Stimulated activated CD4-positive, alpha-beta T cell treated with anti-CD3 and anti-CD28 coated beads, Interleukin-15, amount 100 ng/mL, for 24 hours (primary cell): ENCODE measurements around the gene ATAD3B.
A peak's percentile ranks its signal among the peaks of the same experiment; 100 is the strongest.
"Not testable (repeated sequence)": the region's sequence is repeated elsewhere in the genome, so short reads cannot be mapped to it uniquely, and the experiment has no call there.

Experiments used
- DNase-seq: peaks from one replicate; pipeline ENCODE4 v3.0.0-alpha.2; 2020

ATAD3B gene

GRCh38 chr1:1516923-1517322, 45.4 kb downstream of the ATAD3B start:
- not testable (repeated sequence) for DNase-seq

- DNase-seq, result no peak
These were observed 46.5 kb downstream of the ATAD3B start for GRCh38 chr1:1517973-1518620.

- DNase-seq, result not testable (repeated sequence)
These were observed 47.0 kb downstream of the ATAD3B start for GRCh38 chr1:1518621-1519007.

GRCh38 chr1:1519805-1520505, 48.4 kb downstream of the ATAD3B start:
- DNase-seq, result not testable (repeated sequence)

GRCh38 chr1:1521331-1521730, 49.8 kb downstream of the ATAD3B start:
- DNase-seq, result no peak

GRCh38 chr1:1522536-1522935, 51.0 kb downstream of the ATAD3B start:
- DNase-seq, result not testable (repeated sequence)

- DNase-seq, result not testable (repeated sequence)
These were observed 51.7 kb downstream of the ATAD3B start for GRCh38 chr1:1523226-1523625.

- DNase-seq, result not testable (repeated sequence)
These were observed 52.1 kb downstream of the ATAD3B start for GRCh38 chr1:1523651-1524050.

DNA sequence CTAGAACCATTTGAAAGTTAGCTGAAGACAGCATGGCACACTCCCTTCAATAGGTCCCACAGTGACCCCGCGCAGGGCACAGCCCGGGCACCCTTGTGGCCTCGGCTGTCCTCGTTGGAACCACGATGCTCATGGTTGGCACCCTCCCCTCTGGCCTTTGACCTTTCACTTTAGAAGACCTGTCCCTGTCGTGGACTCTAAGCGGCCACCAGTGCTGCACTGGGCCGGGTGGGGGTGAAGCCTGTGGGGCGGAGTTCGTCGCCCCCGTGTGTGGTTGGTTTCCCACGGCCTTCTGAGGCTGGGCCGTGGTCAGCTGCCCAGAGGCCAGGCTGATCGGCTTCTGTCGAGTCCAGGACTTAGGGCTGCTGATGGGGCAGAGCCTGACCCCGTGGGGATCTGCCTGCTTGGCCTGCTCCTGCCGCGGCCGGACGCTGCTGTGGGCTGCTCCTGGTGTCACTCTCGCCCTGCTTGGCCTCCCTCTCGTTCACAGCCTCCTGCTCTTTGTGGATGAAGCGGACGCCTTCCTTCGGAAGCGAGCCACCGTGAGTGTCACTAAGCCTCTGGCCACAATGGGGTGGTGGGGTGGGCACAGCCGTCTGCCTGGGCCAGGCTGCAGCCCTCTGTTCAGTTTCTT, 53.3 kb downstream of the ATAD3B start:
- DNase-seq, result not testable (repeated sequence)

GRCh38 chr1:1526476-1526875, 54.9 kb downstream of the ATAD3B start:
- DNase-seq, result not testable (repeated sequence)

- DNase-seq, result no peak
These were observed 55.7 kb downstream of the ATAD3B start for GRCh38 chr1:1527092-1527816.

DNA sequence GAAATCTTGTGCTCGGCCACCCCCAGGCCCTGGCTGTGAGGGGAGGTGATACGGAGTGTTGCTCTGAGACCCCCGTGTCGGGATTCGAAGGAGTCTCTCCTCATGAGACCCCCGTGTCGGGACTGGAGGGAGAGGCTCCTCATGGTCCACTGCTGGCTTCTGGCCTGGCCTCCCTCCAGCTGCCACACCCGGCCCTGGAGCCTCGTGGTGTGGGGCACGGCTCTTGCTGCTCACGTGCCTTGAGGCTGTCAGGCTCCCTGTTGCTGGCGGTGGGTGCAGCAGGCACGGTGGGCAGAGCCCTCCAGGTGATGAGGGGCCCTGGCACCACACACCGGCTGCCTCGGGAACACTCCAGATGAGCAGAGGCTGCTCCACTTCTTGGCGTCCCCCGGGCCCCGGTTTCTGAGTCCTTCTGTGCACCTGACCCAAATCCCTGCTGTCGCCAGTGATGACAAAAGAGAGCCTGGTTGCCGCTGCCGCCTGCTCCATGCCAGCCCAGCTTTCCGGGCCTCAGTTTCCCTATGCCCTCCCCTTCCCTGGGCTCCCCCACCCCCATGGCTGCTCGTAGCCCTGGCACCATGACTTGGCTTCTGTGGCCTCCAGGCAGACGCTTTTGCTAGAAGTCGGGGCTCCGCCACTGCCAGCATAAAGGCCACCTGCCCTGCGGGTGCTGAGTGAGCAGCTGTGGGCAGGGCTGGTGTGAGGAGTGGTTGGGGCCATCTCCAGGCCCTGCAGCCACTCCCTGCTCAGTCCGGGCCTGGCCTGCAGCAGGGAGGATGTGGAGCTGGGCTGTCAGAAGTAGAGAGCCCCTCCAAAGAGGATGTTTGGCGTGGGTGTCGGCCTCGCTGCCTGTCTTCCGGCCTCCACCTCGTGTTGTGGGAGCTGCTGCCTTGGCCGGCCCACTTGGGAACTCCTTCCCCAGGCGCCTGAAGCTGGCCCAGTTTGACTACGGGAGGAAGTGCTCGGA, 57.0 kb downstream of the ATAD3B start:
- no peak for DNase-seq

- no peak for DNase-seq
These were observed 57.8 kb downstream of the ATAD3B start for GRCh38 chr1:1529321-1529720.

- DNase-seq, result no peak
These were observed 58.4 kb downstream of the ATAD3B start for GRCh38 chr1:1529936-1530335.

DNA sequence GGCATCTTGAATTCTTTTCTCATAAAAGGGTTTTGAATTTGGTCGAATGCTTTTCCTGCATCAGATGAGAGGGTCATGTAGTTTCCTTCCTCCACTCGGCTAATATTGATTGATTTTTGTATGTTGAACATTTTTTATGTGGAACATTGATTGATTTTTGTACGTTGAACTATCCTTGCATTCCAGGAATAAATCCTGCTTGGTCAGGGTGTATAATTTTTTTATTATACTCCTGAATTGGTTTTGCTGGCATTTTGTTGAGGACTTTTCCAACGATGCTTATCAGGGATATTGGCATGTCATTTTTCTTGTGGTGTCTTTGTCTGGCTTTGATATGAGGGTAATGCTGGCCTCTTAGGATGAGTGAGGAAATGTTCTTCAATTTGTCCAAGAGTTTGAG, 60.4 kb downstream of the ATAD3B start:
- no peak for DNase-seq

- DNase-seq, result not testable (repeated sequence)
These were observed 61.8 kb downstream of the ATAD3B start for GRCh38 chr1:1533176-1533893.

DNA sequence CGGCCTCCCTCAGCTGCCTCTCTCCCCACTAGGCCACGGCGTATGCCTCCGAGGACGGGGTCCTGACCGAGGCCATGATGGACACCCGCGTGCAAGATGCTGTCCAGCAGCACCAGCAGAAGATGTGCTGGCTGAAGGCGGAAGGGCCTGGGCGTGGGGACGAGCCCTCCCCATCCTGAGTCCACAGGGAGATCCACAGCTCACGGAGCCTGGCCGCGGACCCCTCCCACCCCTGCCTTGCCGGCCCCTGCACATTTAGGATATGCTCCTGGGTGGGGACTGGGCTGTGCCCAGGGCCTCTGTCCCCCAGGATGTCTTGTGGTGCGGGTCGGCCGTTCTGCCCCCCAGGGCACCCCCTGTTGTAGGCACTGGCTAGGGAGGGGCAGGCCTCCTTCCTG, 62.3 kb downstream of the ATAD3B start:
- not testable (repeated sequence) for DNase-seq

DNA sequence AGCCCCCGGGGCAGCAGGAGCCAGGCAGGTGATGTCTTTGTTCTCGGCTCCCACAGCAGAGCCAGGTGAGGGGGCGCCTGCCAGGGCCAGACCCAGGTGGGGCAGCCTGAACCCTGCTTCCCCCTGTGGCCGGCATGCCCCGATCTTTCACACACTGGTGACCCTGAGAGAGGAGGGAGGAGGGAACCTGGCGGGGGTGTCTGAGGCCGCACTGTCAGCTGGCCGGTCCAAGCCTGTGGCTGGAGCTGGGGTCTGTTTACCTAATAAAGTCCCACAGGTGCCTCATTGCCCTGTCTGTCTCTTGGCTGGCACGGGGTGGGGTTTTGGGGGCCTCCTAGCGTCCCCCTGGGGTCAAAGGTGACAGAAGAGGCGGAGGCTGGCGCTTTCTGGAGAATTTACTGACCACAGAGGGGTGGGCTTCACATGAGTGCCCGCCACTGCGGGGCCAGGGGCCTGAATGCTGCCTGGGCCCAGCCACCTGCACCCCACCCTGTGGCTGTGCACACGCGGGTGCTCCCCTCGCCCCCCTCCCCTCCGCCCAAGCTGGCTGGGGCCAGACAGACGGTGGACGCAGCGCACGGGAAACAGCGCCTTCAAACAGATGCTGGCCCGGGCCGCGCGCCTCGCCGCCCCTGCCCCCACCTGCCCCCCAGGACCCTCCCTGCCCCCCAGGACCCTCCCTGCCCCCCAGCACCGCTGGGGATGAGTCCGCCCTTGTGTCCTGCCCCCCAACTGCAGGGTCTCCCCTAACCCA, 63.0 kb downstream of the ATAD3B start:
- no peak for DNase-seq

DNA sequence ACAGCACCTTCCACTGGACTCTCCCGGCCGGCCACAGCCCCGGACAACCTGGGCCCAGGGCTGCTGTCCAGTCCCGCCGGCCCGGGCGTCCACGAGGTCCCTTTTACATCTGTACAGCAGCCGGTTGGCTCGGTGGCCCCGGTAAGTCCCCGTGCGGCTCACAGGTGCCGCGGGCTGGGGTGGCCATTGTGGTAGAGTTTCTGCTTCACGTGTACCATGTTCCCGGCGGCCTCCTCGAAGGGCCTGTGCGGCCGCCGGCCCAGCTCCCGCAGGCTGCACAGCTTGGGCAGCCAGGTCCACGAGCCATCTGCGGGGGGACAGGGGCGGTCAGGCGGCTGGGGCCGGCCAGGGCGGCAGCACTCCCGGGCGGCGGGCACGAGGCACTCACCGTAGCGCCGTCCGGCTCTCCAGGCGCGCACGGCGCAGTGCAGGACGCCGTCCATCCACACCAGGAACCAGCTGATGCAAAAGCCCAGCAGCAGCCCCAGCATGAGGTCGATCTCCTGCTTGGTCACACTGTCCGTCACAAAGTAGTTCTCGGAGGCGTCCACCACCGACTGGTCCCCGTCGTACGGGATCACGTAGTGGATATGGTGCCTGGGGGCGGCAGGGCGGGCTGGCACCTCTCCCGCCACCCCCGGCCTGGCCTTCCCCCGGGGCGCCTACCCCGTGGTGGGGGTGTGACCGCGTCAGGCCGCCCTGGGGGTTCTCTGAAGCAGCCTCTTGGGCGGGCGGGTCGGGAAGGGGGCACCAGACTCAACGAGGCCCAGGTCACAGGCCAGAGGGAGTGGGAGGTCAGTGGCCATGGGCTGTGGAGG, 63.8 kb downstream of the ATAD3B start:
- peak; percentile 11 for DNase-seq
